H9 (cell line): Measurements from ENCODE around the gene HSPBP1. TPM values are rescaled to one million over a fixed set of nuclear protein-coding genes. Genes with fewer than 3 reads are reported as not detected.

Experiments used
- DNase-seq: peaks from one replicate; pipeline ENCODE4 v3.0.0-alpha.2; 2017
- H2AFZ ChIP-seq: one replicate; pipeline ENCODE4 v1.6.1; 2013; ENCODE audit warnings: mild to moderate bottlenecking, low read length, control low read depth, moderate library complexity
- H2AK5ac ChIP-seq: 2 replicates; pipeline ENCODE4 v1.6.1; 2013; ENCODE audit warnings: low read length, control low read depth, mixed read lengths; ENCODE audit not compliant: insufficient read length
- H2BK120ac ChIP-seq: one replicate; pipeline ENCODE4 v1.6.1; 2013; ENCODE audit warnings: low read depth, mild to moderate bottlenecking, low read length, control low read depth, inconsistent platforms; ENCODE audit not compliant: poor library complexity, severe bottlenecking
- H2BK12ac ChIP-seq: 2 replicates; pipeline ENCODE4 v1.6.1; 2013; ENCODE audit warnings: low read length, control low read depth, mixed read lengths, low read depth; ENCODE audit not compliant: insufficient read length
- H2BK15ac ChIP-seq: 2 replicates; pipeline ENCODE4 v1.6.1; 2013; ENCODE audit warnings: low read depth, low read length, control low read depth
- H2BK20ac ChIP-seq: one replicate; pipeline ENCODE4 v1.6.1; 2013; ENCODE audit warnings: low read depth, mild to moderate bottlenecking, low read length, control low read depth, inconsistent platforms; ENCODE audit not compliant: poor library complexity, severe bottlenecking
- H2BK5ac ChIP-seq: 2 replicates; pipeline ENCODE4 v1.6.1; 2013; ENCODE audit warnings: low read length, control low read depth, mixed read lengths; ENCODE audit not compliant: insufficient read length
- H3K14ac ChIP-seq: 2 replicates; pipeline ENCODE4 v1.6.1; 2013; ENCODE audit warnings: low read length, control low read depth; ENCODE audit not compliant: insufficient read depth
- H3K18ac ChIP-seq: 2 replicates; pipeline ENCODE4 v1.6.1; 2013; ENCODE audit warnings: low read depth, mild to moderate bottlenecking, mixed read lengths, low read length, control low read depth; ENCODE audit not compliant: insufficient read length
- H3K23ac ChIP-seq: 2 replicates; pipeline ENCODE4 v1.6.1; 2013; ENCODE audit warnings: low read length, control low read depth, mixed read lengths, low read depth; ENCODE audit not compliant: insufficient read length
- H3K23me2 ChIP-seq: 2 replicates; pipeline ENCODE4 v1.6.1; 2013; ENCODE audit warnings: low read depth, mild to moderate bottlenecking, mixed read lengths, low read length, control low read depth; ENCODE audit not compliant: insufficient read length, poor library complexity, severe bottlenecking
- H3K27ac ChIP-seq: 2 replicates; pipeline ENCODE4 v1.5.1; 2013; ENCODE audit warnings: low read length, control low read depth, mixed read lengths, low read depth; ENCODE audit not compliant: insufficient read length
- H3K27me3 ChIP-seq: 2 replicates; pipeline ENCODE4 v1.6.1; 2013; ENCODE audit warnings: low read length, control low read depth, inconsistent platforms; ENCODE audit not compliant: insufficient read depth
- H3K4ac ChIP-seq: 2 replicates; pipeline ENCODE4 v1.6.1; 2013; ENCODE audit warnings: low read depth, mild to moderate bottlenecking, control low read depth, inconsistent platforms, low read length, moderate library complexity
- H3K4me1 ChIP-seq: 2 replicates; pipeline ENCODE4 v1.6.1; 2013; ENCODE audit warnings: low read length, control low read depth, inconsistent platforms; ENCODE audit not compliant: insufficient read depth
- H3K4me2 ChIP-seq: 2 replicates; pipeline ENCODE4 v1.6.1; 2013; ENCODE audit warnings: low read length, control low read depth, mixed read lengths; ENCODE audit not compliant: insufficient read length, insufficient read depth
- H3K56ac ChIP-seq: 2 replicates; pipeline ENCODE4 v1.6.1; 2013; ENCODE audit warnings: low read depth, mild to moderate bottlenecking, mixed read lengths, low read length, control low read depth; ENCODE audit not compliant: insufficient read length
- H3K79me1 ChIP-seq: 2 replicates; pipeline ENCODE4 v1.6.1; 2013; ENCODE audit warnings: low read depth, mild to moderate bottlenecking, moderate library complexity, low read length, control low read depth, inconsistent platforms; ENCODE audit not compliant: insufficient read depth, poor library complexity, severe bottlenecking
- H3K79me2 ChIP-seq: 2 replicates; pipeline ENCODE4 v1.6.1; 2013; ENCODE audit warnings: low read length, control low read depth, inconsistent platforms; ENCODE audit not compliant: insufficient read depth
- H3K9ac ChIP-seq: 2 replicates; pipeline ENCODE4 v1.6.1; 2013; ENCODE audit warnings: low read length, control low read depth, mixed read lengths; ENCODE audit not compliant: insufficient read length; ENCODE audit errors: extremely low read depth
- H3K9me3 ChIP-seq: one replicate; pipeline ENCODE4 v1.6.1; 2013; ENCODE audit warnings: low read depth, low read length, inconsistent platforms; ENCODE audit not compliant: control insufficient read depth
- H3T11ph ChIP-seq: one replicate; pipeline ENCODE4 v1.6.1; 2013; ENCODE audit warnings: mild to moderate bottlenecking, low read length, control low read depth, inconsistent platforms
- H4K20me1 ChIP-seq: one replicate; pipeline ENCODE4 v1.6.1; 2013; ENCODE audit not compliant: control insufficient read depth, insufficient read length, insufficient read depth
- H4K5ac ChIP-seq: 2 replicates; pipeline ENCODE4 v1.6.1; 2013; ENCODE audit warnings: low read depth, mild to moderate bottlenecking, mixed read lengths, low read length, control low read depth; ENCODE audit not compliant: insufficient read length
- H4K8ac ChIP-seq: replicated peaks from 2 replicates; pipeline ENCODE4 v1.6.1; 2013; ENCODE audit warnings: low read length, control low read depth, mixed read lengths, low read depth; ENCODE audit not compliant: insufficient read length
- H4K91ac ChIP-seq: 2 replicates; pipeline ENCODE4 v1.6.1; 2013; ENCODE audit warnings: low read depth, mild to moderate bottlenecking, moderate library complexity, mixed read lengths, low read length, control low read depth; ENCODE audit not compliant: insufficient read length
- H3K27ac Mint-ChIP-seq, 3 experiments: 2 replicates in 2 of 3; 3 replicates in 1 of 3; pipeline ENCODE4 v1.8.0; 2020 to 2021; ENCODE audit warnings: mixed read lengths in 3 of 3, mild to moderate bottlenecking in 1 of 3, moderate library complexity in 1 of 3
- H3K27me3 Mint-ChIP-seq: 2 replicates; pipeline ENCODE4 v1.8.0; 2021; ENCODE audit warnings: low read depth, mild to moderate bottlenecking, moderate library complexity, mixed read lengths
- H3K36me3 Mint-ChIP-seq, 3 experiments: 2 replicates in 2 of 3; 3 replicates in 1 of 3; pipeline ENCODE4 v1.8.0; 2020 to 2021; ENCODE audit warnings: low read depth in 3 of 3, mixed read lengths in 3 of 3; ENCODE audit not compliant: insufficient read depth in 1 of 3
- H3K4me1 Mint-ChIP-seq, 2 experiments: 2 replicates each; pipeline ENCODE4 v1.8.0; 2020; ENCODE audit warnings: mixed read lengths in 2 of 2
- H3K4me3 Mint-ChIP-seq, 2 experiments: 2 replicates in 1 of 2; 3 replicates in 1 of 2; pipeline ENCODE4 v1.8.0; 2020 to 2021; ENCODE audit warnings: mild to moderate bottlenecking in 2 of 2, mixed read lengths in 2 of 2, moderate library complexity in 1 of 2
- H3K9me3 Mint-ChIP-seq, 2 experiments: 2 replicates in 1 of 2; 3 replicates in 1 of 2; pipeline ENCODE4 v1.8.0; 2020; ENCODE audit warnings: mild to moderate bottlenecking in 2 of 2, mixed read lengths in 2 of 2, moderate library complexity in 1 of 2
- CTCF ChIP-seq: fragments of 200-600 bp; sonication (generic); conservative IDR thresholded peaks from 3 replicates; pipeline ENCODE4 v1.8.0; 2021; ENCODE audit warnings: antibody characterized with exemption, mild to moderate bottlenecking
- WGBS: extraction: QIAGEN DNeasy Blood & Tissue Kit; methylation state at CpG from one replicate; pipeline ENCODE4 v1.1.7; 2013; ENCODE audit warnings: missing lambda C conversion rate, low lambda C conversion rate, mixed read lengths; ENCODE audit not compliant: insufficient read length; ENCODE audit errors: extremely low coverage; 5-methylcytosine and 5-hydroxymethylcytosine counted together
- total RNA-seq: library from RNA; stranded (reverse); gene quantifications from 2 replicates; pipeline ENCODE4 v1.2.1, GENCODE V29; 2021

The HSPBP1 gene
- total RNA-seq, 1 experiment from 2014 or later = 47.4 TPM

DNA sequence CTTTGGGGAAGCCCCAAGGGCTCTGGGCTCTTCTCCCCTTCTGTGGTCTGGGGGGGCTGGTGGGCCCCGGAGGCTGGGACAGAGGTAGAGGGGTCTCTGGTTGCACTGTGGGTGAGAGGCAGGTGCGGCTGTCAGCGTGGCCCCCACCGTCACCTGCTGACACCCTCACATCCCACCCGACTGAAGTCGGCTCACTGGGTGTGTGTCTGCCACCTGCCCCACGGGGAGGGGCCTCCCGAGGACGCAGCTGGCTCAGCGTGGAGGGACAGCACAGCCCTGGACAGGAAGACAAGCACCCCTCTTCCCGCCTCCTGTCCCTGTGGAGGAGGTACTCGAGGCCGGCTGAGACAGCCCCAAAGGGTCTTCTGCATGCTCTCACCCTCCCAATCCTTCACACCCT lies 49.1 kb downstream of the HSPBP1 start:
- H3K9me3 ChIP-seq = no peaks in the 10 kb centered on the region
- H3T11ph ChIP-seq = no peak overlapping the region
- H3K4me1 ChIP-seq = no peaks in the 10 kb centered on the region
- no peak overlapping the region for H2BK20ac ChIP-seq
- H4K91ac ChIP-seq = no peak overlapping the region
- no peak overlapping the region for H2BK5ac ChIP-seq
- no peak overlapping the region for H4K5ac ChIP-seq
- H2BK12ac ChIP-seq = no peak overlapping the region
- no peaks in the 10 kb centered on the region for H4K20me1 ChIP-seq
- H3K4me3 Mint-ChIP-seq = no peak overlapping the region
- no peak overlapping the region for H3K4me2 ChIP-seq
- no peak overlapping the region for H3K9ac ChIP-seq
- H4K8ac ChIP-seq = no peak overlapping the region
- H3K79me2 ChIP-seq = no peaks in the 10 kb centered on the region
- H3K27ac ChIP-seq = no peak overlapping the region
- no peak for DNase-seq
- H2AFZ ChIP-seq = no peak overlapping the region
- TF ChIP-seq CTCF = no peak
- no peak overlapping the region for H3K18ac ChIP-seq
- H3K79me1 ChIP-seq = no peaks in the 10 kb centered on the region
- no CpG with 5 or more reads among the region's 13 CpGs for WGBS
- H3K9me3 Mint-ChIP-seq = no peaks in the 10 kb centered on the region
- no peaks in the 10 kb centered on the region for H3K4me1 Mint-ChIP-seq
- H2BK15ac ChIP-seq = no peak overlapping the region
- no peaks in the 10 kb centered on the region for H3K27me3 ChIP-seq
- no peak overlapping the region for H2BK120ac ChIP-seq
- no peaks in the 10 kb centered on the region for H3K23me2 ChIP-seq
- H3K36me3 Mint-ChIP-seq = peaks cover 15 to 50% (median 48%) of the 10 kb centered on the region in 3 experiments; a peak in 6 of 7 replicates
- H3K27ac Mint-ChIP-seq = no peak overlapping the region
- no peak overlapping the region for H2AK5ac ChIP-seq
- no peak overlapping the region for H3K4ac ChIP-seq
- no peaks in the 10 kb centered on the region for H3K27me3 Mint-ChIP-seq
- H3K14ac ChIP-seq = no peak overlapping the region
- H3K56ac ChIP-seq = no peak overlapping the region
- no peak overlapping the region for H3K23ac ChIP-seq
